Endothelial cell of umbilical vein (primary cell): ENCODE results near the gene RHCG. TPM values are rescaled to one million over a fixed set of nuclear protein-coding genes. Genes with fewer than 3 reads are reported as not detected.

ENCODE experiments used
- BruUV-seq: library from RNA; stranded (reverse); fragments of 400-500 nt; replicated peaks from 2 replicates; lab custom pipeline; 2021; lab: Mats Ljungman, UMichigan
- CTCF ChIA-PET: fragments of 300-600, 350-600 bp; sonication (Branson Sonifier 250); formaldehyde crosslinking; loops from one replicate; lab custom pipeline; 2021; ENCODE audit warnings: antibody characterized with exemption, inconsistent platforms; lab: Charles Lee
- POLR2A ChIA-PET: fragments of 300-600, 350-600 bp; sonication (Branson Sonifier 250); formaldehyde crosslinking; loops from one replicate; lab custom pipeline; 2021; ENCODE audit warnings: antibody characterized with exemption, inconsistent platforms; lab: Charles Lee
- DNase-seq: peaks from one replicate; pipeline ENCODE4 v3.0.0-alpha.2; 2011; ENCODE audit warnings: low read depth, low spot score
- FAIRE-seq: peaks from 2 replicates; lab custom pipeline; 2011; peaks lifted over from hg19 to GRCh38; lab: Jason Lieb, UNC
- H2AFZ ChIP-seq: 2 replicates; pipeline ENCODE4 v1.6.0; 2012; ENCODE audit warnings: low read depth, low read length, control low read depth, inconsistent platforms
- H3K27ac ChIP-seq: 2 replicates; pipeline ENCODE4 v1.5.1; 2011; ENCODE audit warnings: low read depth, mild to moderate bottlenecking, control low read depth, low read length, moderate library complexity; ENCODE audit not compliant: insufficient read depth
- H3K27me3 ChIP-seq, 2 experiments: 2 replicates each; pipeline versions ENCODE4 v1.6.0 to v1.6.1; 2011; ENCODE audit warnings: low read length in 2 of 2, mixed read lengths in 1 of 2; ENCODE audit not compliant: control insufficient read depth in 2 of 2, insufficient read depth in 2 of 2
- H3K36me3 ChIP-seq, 2 experiments: 2 replicates in 1 of 2; 3 replicates in 1 of 2; pipeline ENCODE4 v1.5.1; 2011; ENCODE audit warnings: low read length in 2 of 2, mild to moderate bottlenecking in 1 of 2, moderate library complexity in 1 of 2; ENCODE audit not compliant: control insufficient read depth in 2 of 2, insufficient read depth in 2 of 2; ENCODE audit errors: extremely low read depth in 1 of 2
- H3K4me1 ChIP-seq: 3 replicates; pipeline ENCODE4 v1.5.1; 2011; ENCODE audit warnings: mild to moderate bottlenecking, low read length; ENCODE audit not compliant: control insufficient read depth, insufficient read depth; ENCODE audit errors: extremely low read depth
- H3K4me2 ChIP-seq: 2 replicates; pipeline ENCODE4 v1.6.1; 2011; ENCODE audit warnings: low read length, control low read depth, mixed read lengths; ENCODE audit not compliant: insufficient read depth
- H3K4me3 ChIP-seq, 3 experiments: fragments of 200-600 bp in 1 of 3; sonication (generic), shearing (Covaris generic) in 1 of 3; replicated peaks in 1 of 3; 2 replicates each; pipeline ENCODE4 v1.5.1; 2011 to 2016; ENCODE audit warnings: control low read depth in 3 of 3, low read length in 3 of 3, mild to moderate bottlenecking in 2 of 3, inconsistent platforms in 1 of 3, low read depth in 1 of 3, moderate library complexity in 1 of 3; ENCODE audit not compliant: insufficient read depth in 1 of 3
- H3K79me2 ChIP-seq: 2 replicates; pipeline ENCODE4 v1.6.0; 2012; ENCODE audit warnings: low read length, inconsistent platforms; ENCODE audit not compliant: control insufficient read depth, insufficient read depth
- H3K9ac ChIP-seq: replicated peaks from 2 replicates; pipeline ENCODE3; 2011; ENCODE audit warnings: low read length, control low read depth; ENCODE audit not compliant: insufficient read depth; ENCODE audit errors: extremely low read depth
- H3K9me1 ChIP-seq: replicated peaks from 3 replicates; pipeline ENCODE4 v1.6.0; 2011; ENCODE audit warnings: mild to moderate bottlenecking, low read length; ENCODE audit not compliant: control insufficient read depth, insufficient read depth; ENCODE audit errors: extremely low read depth
- H3K9me3 ChIP-seq: replicated peaks from 2 replicates; pipeline ENCODE4 v1.5.1; 2012; ENCODE audit warnings: low read length, inconsistent platforms; ENCODE audit not compliant: control insufficient read depth, insufficient read depth
- H4K20me1 ChIP-seq: replicated peaks from 2 replicates; pipeline ENCODE3; 2011; ENCODE audit warnings: mild to moderate bottlenecking, low read length; ENCODE audit not compliant: control insufficient read depth, insufficient read depth; ENCODE audit errors: extremely low read depth
- EZH2 ChIP-seq: IDR thresholded peaks from 2 replicates; pipeline ENCODE4 v1.6.1; 2012; ENCODE audit warnings: borderline replicate concordance, low read depth, mild to moderate bottlenecking, moderate library complexity, low read length, inconsistent platforms; ENCODE audit not compliant: severe bottlenecking
- FOS ChIP-seq: IDR thresholded peaks from 2 replicates; pipeline ENCODE4 v1.6.1; 2011; ENCODE audit warnings: mild to moderate bottlenecking, low read length, moderate library complexity, borderline replicate concordance; ENCODE audit not compliant: insufficient read depth
- GATA2 ChIP-seq: IDR thresholded peaks from 2 replicates; pipeline ENCODE4 v1.7.0; 2011; ENCODE audit warnings: low read depth, mild to moderate bottlenecking, moderate library complexity, mixed read lengths, low read length; ENCODE audit not compliant: insufficient read length, insufficient read depth
- JUN ChIP-seq: IDR thresholded peaks from 2 replicates; pipeline ENCODE4 v1.6.1; 2011; ENCODE audit warnings: borderline replicate concordance, low read depth; ENCODE audit not compliant: insufficient read length, insufficient read depth
- MYC ChIP-seq: IDR thresholded peaks from one replicate; pipeline ENCODE4 v1.6.1; 2011; ENCODE audit warnings: mild to moderate bottlenecking, low read depth, low read length
- POLR2A ChIP-seq: IDR thresholded peaks from 2 replicates; pipeline ENCODE4 v1.6.1; 2012; ENCODE audit warnings: low read depth, mild to moderate bottlenecking, control low read depth, low read length
- POLR2AphosphoS5 ChIP-seq: IDR thresholded peaks from 2 replicates; pipeline ENCODE4 v1.6.1; 2012; ENCODE audit warnings: low read depth, mild to moderate bottlenecking, control low read depth, low read length, moderate library complexity; ENCODE audit not compliant: insufficient read depth
- dilution Hi-C: fragments of 300-500 bp; cut with MboI; formaldehyde crosslinking; loops from one replicate; pipeline ENCODE4 v1.15.0; 2019; ENCODE audit warnings: low sequenced_read_pairs; ENCODE audit not compliant: extremely low pct_ligation_motif_present
- intact Hi-C: fragments of 100-400 bp; cut with micrococcal nuclease; formaldehyde crosslinking; loops from one replicate; pipeline ENCODE4 v1.10.0; 2022
- polyA plus RNA-seq, 4 experiments: library from polyadenylated mRNA; depleted of rRNA in 3 of 4; stranded (reverse) in 3 of 4; unstranded in 1 of 4; fragments of >200 nt; gene quantifications; 2 replicates each; pipeline versions ENCODE4 v1.2.1 to v1.2.3, GENCODE V29; 2011 to 2012; ENCODE audit warnings: missing spikeins in 1 of 4
- total RNA-seq: library from RNA; stranded (reverse); gene quantifications from 2 replicates; pipeline ENCODE4 v1.2.3, GENCODE V29; 2021
- TF ChIP-seq, protein P1 (sequence below): IDR thresholded peaks from 2 replicates; pipeline ENCODE4 v1.6.1; 2011; ENCODE audit not compliant: insufficient read depth, insufficient read length
- TF ChIP-seq, protein P2 (sequence below), 2 donors: IDR thresholded peaks; 1 replicate in 1 of 2; 2 replicates in 1 of 2; pipeline ENCODE4 v1.5.1; 2011; ENCODE audit warnings: low read length in 2 of 2, mild to moderate bottlenecking in 2 of 2, moderate library complexity in 2 of 2, control low read depth in 1 of 2, inconsistent platforms in 1 of 2, low read depth in 1 of 2; ENCODE audit not compliant: insufficient read depth in 1 of 2; ENCODE audit errors: extremely low read depth in 1 of 2

RHCG gene
- total and polyA plus RNA-seq, 2 donors (not counting 3 experiments of a cell fraction or from before 2014, with no cell fraction given): not detected

DNA sequence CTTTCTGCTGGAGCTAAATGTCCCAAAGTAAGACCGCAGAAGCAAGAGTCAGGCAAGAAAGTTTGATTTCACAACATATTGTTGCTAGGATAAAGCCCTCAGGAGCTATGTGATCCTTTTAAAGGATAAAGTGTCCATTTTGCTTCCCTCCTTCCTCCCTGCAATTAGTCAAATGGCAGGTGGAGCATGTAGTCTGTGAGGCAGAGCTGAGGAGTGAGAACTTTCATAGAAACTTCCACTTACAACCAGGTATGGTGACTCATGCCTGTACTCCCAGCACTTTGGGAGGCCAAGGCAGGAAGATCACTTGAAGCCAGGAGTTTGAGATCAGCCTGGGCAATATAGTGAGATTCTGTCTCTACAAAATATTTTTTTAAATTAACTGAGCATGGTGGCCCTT lies 25.2 kb upstream of the RHCG start:
- no peak for TF ChIP-seq JUN
- TF ChIP-seq GATA2: no peak
- no peak for TF ChIP-seq EZH2
- TF ChIP-seq POLR2AphosphoS5: no peak
- TF ChIP-seq FOS: no peak
- TF ChIP-seq, protein P1, sequence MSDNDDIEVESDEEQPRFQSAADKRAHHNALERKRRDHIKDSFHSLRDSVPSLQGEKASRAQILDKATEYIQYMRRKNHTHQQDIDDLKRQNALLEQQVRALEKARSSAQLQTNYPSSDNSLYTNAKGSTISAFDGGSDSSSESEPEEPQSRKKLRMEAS: no peak
- TF ChIP-seq, protein P2, sequence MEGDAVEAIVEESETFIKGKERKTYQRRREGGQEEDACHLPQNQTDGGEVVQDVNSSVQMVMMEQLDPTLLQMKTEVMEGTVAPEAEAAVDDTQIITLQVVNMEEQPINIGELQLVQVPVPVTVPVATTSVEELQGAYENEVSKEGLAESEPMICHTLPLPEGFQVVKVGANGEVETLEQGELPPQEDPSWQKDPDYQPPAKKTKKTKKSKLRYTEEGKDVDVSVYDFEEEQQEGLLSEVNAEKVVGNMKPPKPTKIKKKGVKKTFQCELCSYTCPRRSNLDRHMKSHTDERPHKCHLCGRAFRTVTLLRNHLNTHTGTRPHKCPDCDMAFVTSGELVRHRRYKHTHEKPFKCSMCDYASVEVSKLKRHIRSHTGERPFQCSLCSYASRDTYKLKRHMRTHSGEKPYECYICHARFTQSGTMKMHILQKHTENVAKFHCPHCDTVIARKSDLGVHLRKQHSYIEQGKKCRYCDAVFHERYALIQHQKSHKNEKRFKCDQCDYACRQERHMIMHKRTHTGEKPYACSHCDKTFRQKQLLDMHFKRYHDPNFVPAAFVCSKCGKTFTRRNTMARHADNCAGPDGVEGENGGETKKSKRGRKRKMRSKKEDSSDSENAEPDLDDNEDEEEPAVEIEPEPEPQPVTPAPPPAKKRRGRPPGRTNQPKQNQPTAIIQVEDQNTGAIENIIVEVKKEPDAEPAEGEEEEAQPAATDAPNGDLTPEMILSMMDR (IDR thresholded peaks at IDR 0.05; ENCODE audit: extremely low read depth in 1 of 2, insufficient read depth in 1 of 2, low read depth in 1 of 2, low read length in 2 of 2): no peak
- no peak for TF ChIP-seq POLR2A
- no peak for TF ChIP-seq MYC

More for the DNA sequence above, 25.2 kb upstream of the RHCG start:
- Histone ChIP-seq H3K4me2 (no peak overlapping the region), H3K4me1 (no peaks in the 10 kb centered on the region), H3K9me1 (no peaks in the 10 kb centered on the region), H3K36me3 (no peaks in the 10 kb centered on the region), H2AFZ (no peak overlapping the region), H4K20me1 (no peaks in the 10 kb centered on the region), H3K4me3 (no peak overlapping the region), H3K27ac (no peak overlapping the region), H3K9ac (no peak overlapping the region), H3K27me3 (peaks cover 6 to 13% of the 10 kb centered on the region in 2 experiments), H3K79me2 (no peaks in the 10 kb centered on the region), H3K9me3 (no peaks in the 10 kb centered on the region)
- dilution Hi-C loops (no loop called here), intact Hi-C loops (no loop called here)
- no peak for FAIRE-seq
- CTCF ChIA-PET: interaction anchor here (0.7 to 1.0 kb wide), 3 partner anchors 9 to 42 kb away, joined by 3 to 5 read pairs (median 3); no protein-coding TSS in a partner anchor
- POLR2A ChIA-PET: no interaction called here
- no TSS peak for BruUV-seq
- no peak for DNase-seq
